Measurements from ENCODE around the gene OLIG3. TPM values are rescaled to one million over a fixed set of nuclear protein-coding genes. Genes with fewer than 3 reads are reported as not detected.

OLIG3 gene
- total and polyA plus RNA-seq, 4 donors, result not detected

DNA sequence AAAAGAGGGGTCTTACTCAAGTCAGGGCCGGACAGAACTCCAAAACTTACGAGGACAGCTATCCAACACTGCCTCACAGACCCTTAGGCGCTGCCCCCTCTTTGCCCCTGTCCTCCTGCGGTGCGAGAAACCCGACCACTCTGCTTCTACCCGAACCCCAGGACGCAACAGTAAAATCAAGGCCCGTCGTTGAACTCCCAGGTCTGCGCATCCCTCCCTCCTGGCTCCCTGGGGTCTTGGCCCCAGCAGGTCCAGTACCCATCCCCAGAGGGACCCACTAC lies 6.4 kb downstream of the OLIG3 start:
- Histone ChIP-seq H3K36me3 (ENCODE audit: control insufficient read depth in 4 of 4, insufficient read depth in 3 of 4, low read depth in 1 of 4, low read length in 3 of 4) (no peaks in the 10 kb centered on the region), H3K4me1 (ENCODE audit: control insufficient read depth in 4 of 4, insufficient read depth in 4 of 4, low read length in 3 of 4) (peaks cover 0 to 6% (median 1%) of the 10 kb centered on the region in 4 donors), H3K9ac (ENCODE audit: low read depth in 1 of 2, low read length in 2 of 2) (no peak overlapping the region), H3K27ac (ENCODE audit: low read depth in 1 of 2, low read length in 2 of 2) (no peak overlapping the region), H3K9me3 (ENCODE audit: control insufficient read depth in 4 of 4, low read length in 3 of 4) (peaks cover 0 to 3% (median 2%) of the 10 kb centered on the region in 4 donors), H3K27me3 (ENCODE audit: control insufficient read depth in 4 of 4, insufficient read depth in 4 of 4, low read length in 3 of 4) (peaks cover 9 to 44% (median 21%) of the 10 kb centered on the region in 4 donors), H3K4me3 (ENCODE audit: low read depth in 1 of 3, low read length in 3 of 3) (no peak overlapping the region)
- DNase-seq (ENCODE audit: low spot score), result no peak
- TF ChIP-seq TAF1 (conservative IDR thresholded peaks at IDR 0.05), result no peak
- TF ChIP-seq, protein P1, sequence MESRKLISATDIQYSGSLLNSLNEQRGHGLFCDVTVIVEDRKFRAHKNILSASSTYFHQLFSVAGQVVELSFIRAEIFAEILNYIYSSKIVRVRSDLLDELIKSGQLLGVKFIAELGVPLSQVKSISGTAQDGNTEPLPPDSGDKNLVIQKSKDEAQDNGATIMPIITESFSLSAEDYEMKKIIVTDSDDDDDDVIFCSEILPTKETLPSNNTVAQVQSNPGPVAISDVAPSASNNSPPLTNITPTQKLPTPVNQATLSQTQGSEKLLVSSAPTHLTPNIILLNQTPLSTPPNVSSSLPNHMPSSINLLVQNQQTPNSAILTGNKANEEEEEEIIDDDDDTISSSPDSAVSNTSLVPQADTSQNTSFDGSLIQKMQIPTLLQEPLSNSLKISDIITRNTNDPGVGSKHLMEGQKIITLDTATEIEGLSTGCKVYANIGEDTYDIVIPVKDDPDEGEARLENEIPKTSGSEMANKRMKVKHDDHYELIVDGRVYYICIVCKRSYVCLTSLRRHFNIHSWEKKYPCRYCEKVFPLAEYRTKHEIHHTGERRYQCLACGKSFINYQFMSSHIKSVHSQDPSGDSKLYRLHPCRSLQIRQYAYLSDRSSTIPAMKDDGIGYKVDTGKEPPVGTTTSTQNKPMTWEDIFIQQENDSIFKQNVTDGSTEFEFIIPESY (IDR thresholded peaks at IDR 0.05), result no peak
- no peak for TF ChIP-seq RAD21 (IDR thresholded peaks at IDR 0.05)
- 6% methylated on average over 11 of the region's 11 CpGs for WGBS

DNA sequence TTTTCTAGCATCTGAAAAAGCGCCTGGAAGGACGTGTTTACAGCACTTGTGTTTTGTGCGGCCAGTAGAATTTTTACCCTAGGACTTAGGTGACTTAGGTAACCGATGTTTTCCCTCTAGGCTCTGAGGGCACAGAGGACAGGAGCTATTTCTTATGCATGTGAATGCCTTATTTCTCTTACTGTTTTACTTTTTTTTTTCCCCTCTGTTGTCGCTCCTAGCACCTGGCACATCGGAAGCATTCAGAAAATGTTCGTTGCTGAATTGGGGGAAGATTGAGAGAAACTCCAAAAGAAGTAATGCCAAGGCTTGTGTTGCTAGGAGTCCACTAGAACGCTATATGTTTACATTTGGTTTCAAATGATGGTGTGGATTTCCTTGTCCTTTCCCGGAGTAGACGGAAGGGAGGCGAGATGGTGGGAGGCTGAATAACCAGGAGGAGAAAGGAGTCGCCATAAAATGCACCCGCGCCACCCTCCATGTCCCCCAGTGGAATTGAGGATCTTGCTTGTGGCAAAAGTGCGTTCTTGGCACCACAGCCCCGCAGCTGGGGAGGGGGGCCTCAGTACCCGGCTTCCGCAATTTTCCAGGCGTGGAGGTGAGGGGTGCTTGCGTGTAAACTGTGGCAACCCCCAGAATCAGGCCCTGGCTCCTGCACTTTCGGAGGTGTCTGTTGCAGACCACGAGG lies 6.9 kb downstream of the OLIG3 start:
- H3K36me3 ChIP-seq (ENCODE audit: control insufficient read depth in 4 of 4, insufficient read depth in 3 of 4, low read depth in 1 of 4, low read length in 3 of 4), result no peaks in the 10 kb centered on the region
- TF ChIP-seq FOXA1 (IDR thresholded peaks at IDR 0.05) (no peak), NR2F2 (IDR thresholded peaks at IDR 0.05) (no peak), GABPA (IDR thresholded peaks at IDR 0.05 in 1 of 2, conservative IDR thresholded peaks at IDR 0.05 in 1 of 2) (no peak), YY1 (IDR thresholded peaks at IDR 0.05) (no peak), EGR1 (IDR thresholded peaks at IDR 0.05; ENCODE audit: low read depth in 2 of 2) (no peak), HNF4A (conservative IDR thresholded peaks at IDR 0.05) (no peak), RAD21 (IDR thresholded peaks at IDR 0.05) (no peak), HNF4G (IDR thresholded peaks at IDR 0.05) (no peak), JUND (IDR thresholded peaks at IDR 0.05) (no peak), RXRA (IDR thresholded peaks at IDR 0.05) (no peak), TAF1 (conservative IDR thresholded peaks at IDR 0.05) (no peak)
- TF ChIP-seq, protein P2, sequence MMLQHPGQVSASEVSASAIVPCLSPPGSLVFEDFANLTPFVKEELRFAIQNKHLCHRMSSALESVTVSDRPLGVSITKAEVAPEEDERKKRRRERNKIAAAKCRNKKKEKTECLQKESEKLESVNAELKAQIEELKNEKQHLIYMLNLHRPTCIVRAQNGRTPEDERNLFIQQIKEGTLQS (IDR thresholded peaks at IDR 0.05), result no peak
- TF ChIP-seq, protein P3, sequence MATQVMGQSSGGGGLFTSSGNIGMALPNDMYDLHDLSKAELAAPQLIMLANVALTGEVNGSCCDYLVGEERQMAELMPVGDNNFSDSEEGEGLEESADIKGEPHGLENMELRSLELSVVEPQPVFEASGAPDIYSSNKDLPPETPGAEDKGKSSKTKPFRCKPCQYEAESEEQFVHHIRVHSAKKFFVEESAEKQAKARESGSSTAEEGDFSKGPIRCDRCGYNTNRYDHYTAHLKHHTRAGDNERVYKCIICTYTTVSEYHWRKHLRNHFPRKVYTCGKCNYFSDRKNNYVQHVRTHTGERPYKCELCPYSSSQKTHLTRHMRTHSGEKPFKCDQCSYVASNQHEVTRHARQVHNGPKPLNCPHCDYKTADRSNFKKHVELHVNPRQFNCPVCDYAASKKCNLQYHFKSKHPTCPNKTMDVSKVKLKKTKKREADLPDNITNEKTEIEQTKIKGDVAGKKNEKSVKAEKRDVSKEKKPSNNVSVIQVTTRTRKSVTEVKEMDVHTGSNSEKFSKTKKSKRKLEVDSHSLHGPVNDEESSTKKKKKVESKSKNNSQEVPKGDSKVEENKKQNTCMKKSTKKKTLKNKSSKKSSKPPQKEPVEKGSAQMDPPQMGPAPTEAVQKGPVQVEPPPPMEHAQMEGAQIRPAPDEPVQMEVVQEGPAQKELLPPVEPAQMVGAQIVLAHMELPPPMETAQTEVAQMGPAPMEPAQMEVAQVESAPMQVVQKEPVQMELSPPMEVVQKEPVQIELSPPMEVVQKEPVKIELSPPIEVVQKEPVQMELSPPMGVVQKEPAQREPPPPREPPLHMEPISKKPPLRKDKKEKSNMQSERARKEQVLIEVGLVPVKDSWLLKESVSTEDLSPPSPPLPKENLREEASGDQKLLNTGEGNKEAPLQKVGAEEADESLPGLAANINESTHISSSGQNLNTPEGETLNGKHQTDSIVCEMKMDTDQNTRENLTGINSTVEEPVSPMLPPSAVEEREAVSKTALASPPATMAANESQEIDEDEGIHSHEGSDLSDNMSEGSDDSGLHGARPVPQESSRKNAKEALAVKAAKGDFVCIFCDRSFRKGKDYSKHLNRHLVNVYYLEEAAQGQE (IDR thresholded peaks at IDR 0.05), result no peak
- TF ChIP-seq, protein P4, sequence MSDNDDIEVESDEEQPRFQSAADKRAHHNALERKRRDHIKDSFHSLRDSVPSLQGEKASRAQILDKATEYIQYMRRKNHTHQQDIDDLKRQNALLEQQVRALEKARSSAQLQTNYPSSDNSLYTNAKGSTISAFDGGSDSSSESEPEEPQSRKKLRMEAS (IDR thresholded peaks at IDR 0.05), result no peak
- TF ChIP-seq, protein P1 (IDR thresholded peaks at IDR 0.05), result no peak
- H3K9me3 ChIP-seq (ENCODE audit: control insufficient read depth in 4 of 4, low read length in 3 of 4), result peaks cover 0 to 4% (median 3%) of the 10 kb centered on the region in 4 donors
- DNase-seq (ENCODE audit: low spot score), result no peak
- 7% methylated on average over 22 of the region's 22 CpGs for WGBS
- peaks cover 0 to 6% (median 1%) of the 10 kb centered on the region in 4 donors for H3K4me1 ChIP-seq (ENCODE audit: control insufficient read depth in 4 of 4, insufficient read depth in 4 of 4, low read length in 3 of 4)
- H3K27ac ChIP-seq (ENCODE audit: low read depth in 1 of 2, low read length in 2 of 2), result no peak overlapping the region
- no peak overlapping the region for H3K9ac ChIP-seq (ENCODE audit: low read depth in 1 of 2, low read length in 2 of 2)
- H3K27me3 ChIP-seq (ENCODE audit: control insufficient read depth in 4 of 4, insufficient read depth in 4 of 4, low read length in 3 of 4), result peaks cover 9 to 42% (median 20%) of the 10 kb centered on the region in 4 donors
- no peak overlapping the region for H3K4me3 ChIP-seq (ENCODE audit: low read depth in 1 of 3, low read length in 3 of 3)
